SK-N-SH treated with all-trans-retinoic acid at 6 μM for 48 hours (cell line): ENCODE data around the gene NAALADL2.
"Not testable (repeated sequence)": the region's sequence is repeated elsewhere in the genome, so short reads cannot be mapped to it uniquely, and the experiment has no call there.

ENCODE experiments used
- ATAC-seq: fragments of 200-7000 bp; cut with Tn5 transposase; 3 replicates; pipeline ENCODE4 v1.9.1; 2020; ENCODE audit warnings: mild to moderate bottlenecking, moderate library complexity
- CSDC2 ChIP-seq: fragments of 250-450 bp; sonication (Bioruptor Pico); IDR thresholded peaks from 2 replicates; pipeline ENCODE4 v1.5.0; 2020; ENCODE audit warnings: mild to moderate bottlenecking, moderate library complexity
- GLIS3 ChIP-seq: fragments of 250-450 bp; sonication (Bioruptor Pico); IDR thresholded peaks from 2 replicates; pipeline ENCODE4 v1.5.0; 2020; ENCODE audit warnings: mild to moderate bottlenecking, moderate library complexity
- ISL1 ChIP-seq: fragments of 250-450 bp; sonication (Bioruptor Pico); IDR thresholded peaks from 2 replicates; pipeline ENCODE4 v2.1.2; 2022; ENCODE audit warnings: mild to moderate bottlenecking, moderate library complexity
- RARB ChIP-seq: fragments of 250-450 bp; sonication (Bioruptor Pico); IDR thresholded peaks from 2 replicates; pipeline ENCODE4 v1.8.0; 2021; ENCODE audit warnings: mild to moderate bottlenecking, moderate library complexity
- SNAI2 ChIP-seq: fragments of 250-450 bp; sonication (Bioruptor Pico); IDR thresholded peaks from 2 replicates; pipeline ENCODE4 v1.5.0; 2020; ENCODE audit warnings: mild to moderate bottlenecking, moderate library complexity
- TOX ChIP-seq: fragments of 250-450 bp; sonication (Bioruptor Pico); IDR thresholded peaks from 2 replicates; pipeline ENCODE4 v1.8.0; 2021; ENCODE audit warnings: mild to moderate bottlenecking, moderate library complexity, borderline replicate concordance
- ZFP30 ChIP-seq: fragments of 450-650 bp; formaldehyde crosslinking; IDR thresholded peaks from 2 replicates; pipeline ENCODE4 v1.5.0; 2022; ENCODE audit warnings: mild to moderate bottlenecking, moderate library complexity
- ZNF70 ChIP-seq: fragments of 450-650 bp; formaldehyde crosslinking; IDR thresholded peaks from 2 replicates; pipeline ENCODE4 v1.5.0; 2020; ENCODE audit warnings: mild to moderate bottlenecking, moderate library complexity
- ZNF8 ChIP-seq: fragments of 450-650 bp; formaldehyde crosslinking; IDR thresholded peaks from 2 replicates; pipeline ENCODE4 v1.5.0; 2020; ENCODE audit warnings: mild to moderate bottlenecking, moderate library complexity
- TF ChIP-seq, protein P1 (sequence below): fragments of 250-450 bp; sonication (Bioruptor Pico); IDR thresholded peaks from 2 replicates; pipeline ENCODE4 v1.5.1; 2020; ENCODE audit warnings: low read depth, mild to moderate bottlenecking, moderate library complexity
- TF ChIP-seq, protein P2 (sequence below): fragments of 250-450 bp; sonication (Bioruptor Pico); IDR thresholded peaks from 2 replicates; pipeline ENCODE4 v1.5.1; 2021; ENCODE audit warnings: mild to moderate bottlenecking, moderate library complexity
- TF ChIP-seq, protein P3 (sequence below): fragments of 250-450 bp; sonication (Bioruptor Pico); IDR thresholded peaks from 2 replicates; pipeline ENCODE4 v1.8.0; 2021; ENCODE audit warnings: low read depth, mild to moderate bottlenecking, moderate library complexity, borderline replicate concordance
- TF ChIP-seq, protein P4 (sequence below): fragments of 250-450 bp; sonication (Bioruptor Pico); IDR thresholded peaks from 2 replicates; pipeline ENCODE4 v1.8.0; 2020; ENCODE audit warnings: mild to moderate bottlenecking, moderate library complexity, borderline replicate concordance

The NAALADL2 gene

DNA sequence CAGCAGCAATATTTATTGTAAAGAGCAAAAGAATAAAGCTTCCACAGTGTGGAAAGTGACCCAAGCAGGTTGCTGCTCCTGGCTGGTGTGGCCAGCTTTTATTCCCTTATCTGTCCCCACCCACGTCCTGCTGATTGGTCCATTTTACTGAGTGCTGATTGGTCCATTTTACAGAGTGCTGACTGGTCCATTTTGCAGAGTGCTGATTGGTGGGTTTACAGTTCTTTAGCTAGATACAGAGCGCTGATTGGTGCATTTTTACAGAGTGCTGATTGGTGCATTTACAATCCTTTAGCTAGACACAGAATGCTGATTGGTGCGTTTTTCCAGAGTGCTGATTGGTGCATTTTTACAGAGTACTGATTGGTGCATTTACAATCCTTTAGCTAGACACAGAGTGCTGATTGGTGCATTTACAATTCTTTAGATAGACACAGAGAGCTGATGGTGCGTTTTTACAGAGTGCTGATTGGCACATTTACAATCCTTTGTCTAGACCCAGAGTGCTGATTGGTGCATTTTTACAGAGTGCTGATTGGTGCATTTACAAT lies 601.8 kb downstream of the NAALADL2 start:
- ATAC-seq: not testable (repeated sequence)

DNA sequence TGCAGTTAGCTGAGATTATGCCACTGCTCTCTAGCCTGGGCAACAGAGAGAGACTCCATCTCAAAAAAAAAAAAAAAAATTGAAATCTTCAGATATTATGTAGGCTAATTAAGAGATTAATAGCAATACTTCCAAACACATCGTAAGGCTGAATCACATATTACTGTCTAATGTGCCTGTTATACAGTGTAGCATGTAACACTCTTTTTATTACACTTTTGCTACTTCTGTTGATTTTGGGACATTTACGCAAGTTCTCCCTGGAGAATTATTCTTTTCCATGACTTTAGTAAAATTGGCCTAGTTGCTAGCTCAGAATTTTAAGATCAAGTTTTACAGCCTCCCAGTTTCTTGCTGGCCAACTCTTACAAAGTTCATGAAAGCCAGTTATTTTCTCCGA lies 605.2 kb downstream of the NAALADL2 start:
- TF ChIP-seq GLIS3 (CRISPR knock-in tag) (no peak), ISL1 (CRISPR knock-in tag) (no peak), TOX (CRISPR knock-in tag) (no peak), RARB (CRISPR knock-in tag) (no peak)
- no peak for ATAC-seq

DNA sequence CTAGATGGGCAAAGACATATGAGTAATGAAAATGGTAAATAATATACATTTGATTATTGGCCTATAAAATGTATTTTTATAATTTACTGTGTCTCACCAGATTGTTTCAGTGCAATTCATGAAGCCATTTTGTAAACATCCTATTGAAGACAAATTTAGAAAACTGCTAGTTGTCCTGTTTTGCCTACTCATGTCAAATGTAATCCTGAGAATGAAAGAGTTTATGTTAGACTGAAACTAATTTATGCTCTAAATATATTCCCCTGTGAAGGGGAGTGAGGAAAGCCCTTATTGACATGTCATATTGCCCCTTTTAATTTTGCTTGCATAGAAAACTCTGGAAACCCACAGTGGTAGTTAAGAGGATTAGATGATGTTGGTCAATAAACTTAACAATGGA lies 610.0 kb downstream of the NAALADL2 start:
- TF ChIP-seq, protein P1, sequence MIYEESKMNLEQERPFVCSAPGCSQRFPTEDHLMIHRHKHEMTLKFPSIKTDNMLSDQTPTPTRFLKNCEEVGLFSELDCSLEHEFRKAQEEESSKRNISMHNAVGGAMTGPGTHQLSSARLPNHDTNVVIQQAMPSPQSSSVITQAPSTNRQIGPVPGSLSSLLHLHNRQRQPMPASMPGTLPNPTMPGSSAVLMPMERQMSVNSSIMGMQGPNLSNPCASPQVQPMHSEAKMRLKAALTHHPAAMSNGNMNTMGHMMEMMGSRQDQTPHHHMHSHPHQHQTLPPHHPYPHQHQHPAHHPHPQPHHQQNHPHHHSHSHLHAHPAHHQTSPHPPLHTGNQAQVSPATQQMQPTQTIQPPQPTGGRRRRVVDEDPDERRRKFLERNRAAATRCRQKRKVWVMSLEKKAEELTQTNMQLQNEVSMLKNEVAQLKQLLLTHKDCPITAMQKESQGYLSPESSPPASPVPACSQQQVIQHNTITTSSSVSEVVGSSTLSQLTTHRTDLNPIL (CRISPR knock-in tag): no peak
- TF ChIP-seq, all 23 proteins: peak for 0
- no peak for ATAC-seq

DNA sequence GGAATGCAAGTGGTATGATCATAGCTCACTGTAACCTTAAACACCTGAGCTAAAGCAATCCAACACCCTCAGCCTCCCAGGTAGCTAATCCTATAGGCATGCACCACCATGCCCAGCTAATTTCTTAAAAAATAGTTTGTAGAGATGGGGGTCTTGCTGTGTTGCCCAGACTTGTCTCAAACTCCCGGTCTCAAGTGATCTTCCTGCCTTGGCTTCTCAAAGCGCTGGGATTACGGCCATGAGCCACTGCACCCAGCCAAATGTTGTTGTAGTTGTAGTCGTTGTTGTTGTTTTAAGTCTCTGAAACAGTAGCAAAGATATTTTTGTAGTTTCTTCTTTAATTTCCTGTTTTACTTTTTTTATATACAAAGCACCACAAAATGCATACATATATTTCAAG lies 616.6 kb downstream of the NAALADL2 start:
- TF ChIP-seq ISL1 (CRISPR knock-in tag): no peak
- TF ChIP-seq, protein P1 (CRISPR knock-in tag): no peak
- no peak for TF ChIP-seq ZNF70 (CRISPR knock-in tag)
- no peak for TF ChIP-seq RARB (CRISPR knock-in tag)
- TF ChIP-seq, protein P2, sequence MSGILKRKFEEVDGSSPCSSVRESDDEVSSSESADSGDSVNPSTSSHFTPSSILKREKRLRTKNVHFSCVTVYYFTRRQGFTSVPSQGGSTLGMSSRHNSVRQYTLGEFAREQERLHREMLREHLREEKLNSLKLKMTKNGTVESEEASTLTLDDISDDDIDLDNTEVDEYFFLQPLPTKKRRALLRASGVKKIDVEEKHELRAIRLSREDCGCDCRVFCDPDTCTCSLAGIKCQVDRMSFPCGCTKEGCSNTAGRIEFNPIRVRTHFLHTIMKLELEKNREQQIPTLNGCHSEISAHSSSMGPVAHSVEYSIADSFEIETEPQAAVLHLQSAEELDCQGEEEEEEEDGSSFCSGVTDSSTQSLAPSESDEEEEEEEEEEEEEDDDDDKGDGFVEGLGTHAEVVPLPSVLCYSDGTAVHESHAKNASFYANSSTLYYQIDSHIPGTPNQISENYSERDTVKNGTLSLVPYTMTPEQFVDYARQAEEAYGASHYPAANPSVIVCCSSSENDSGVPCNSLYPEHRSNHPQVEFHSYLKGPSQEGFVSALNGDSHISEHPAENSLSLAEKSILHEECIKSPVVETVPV (CRISPR knock-in tag): no peak
- TF ChIP-seq, protein P3, sequence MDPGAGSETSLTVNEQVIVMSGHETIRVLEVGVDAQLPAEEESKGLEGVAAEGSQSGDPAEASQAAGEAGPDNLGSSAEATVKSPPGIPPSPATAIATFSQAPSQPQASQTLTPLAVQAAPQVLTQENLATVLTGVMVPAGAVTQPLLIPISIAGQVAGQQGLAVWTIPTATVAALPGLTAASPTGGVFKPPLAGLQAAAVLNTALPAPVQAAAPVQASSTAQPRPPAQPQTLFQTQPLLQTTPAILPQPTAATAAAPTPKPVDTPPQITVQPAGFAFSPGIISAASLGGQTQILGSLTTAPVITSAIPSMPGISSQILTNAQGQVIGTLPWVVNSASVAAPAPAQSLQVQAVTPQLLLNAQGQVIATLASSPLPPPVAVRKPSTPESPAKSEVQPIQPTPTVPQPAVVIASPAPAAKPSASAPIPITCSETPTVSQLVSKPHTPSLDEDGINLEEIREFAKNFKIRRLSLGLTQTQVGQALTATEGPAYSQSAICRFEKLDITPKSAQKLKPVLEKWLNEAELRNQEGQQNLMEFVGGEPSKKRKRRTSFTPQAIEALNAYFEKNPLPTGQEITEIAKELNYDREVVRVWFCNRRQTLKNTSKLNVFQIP (CRISPR knock-in tag): no peak
- TF ChIP-seq GLIS3 (CRISPR knock-in tag): no peak
- TF ChIP-seq, protein P4, sequence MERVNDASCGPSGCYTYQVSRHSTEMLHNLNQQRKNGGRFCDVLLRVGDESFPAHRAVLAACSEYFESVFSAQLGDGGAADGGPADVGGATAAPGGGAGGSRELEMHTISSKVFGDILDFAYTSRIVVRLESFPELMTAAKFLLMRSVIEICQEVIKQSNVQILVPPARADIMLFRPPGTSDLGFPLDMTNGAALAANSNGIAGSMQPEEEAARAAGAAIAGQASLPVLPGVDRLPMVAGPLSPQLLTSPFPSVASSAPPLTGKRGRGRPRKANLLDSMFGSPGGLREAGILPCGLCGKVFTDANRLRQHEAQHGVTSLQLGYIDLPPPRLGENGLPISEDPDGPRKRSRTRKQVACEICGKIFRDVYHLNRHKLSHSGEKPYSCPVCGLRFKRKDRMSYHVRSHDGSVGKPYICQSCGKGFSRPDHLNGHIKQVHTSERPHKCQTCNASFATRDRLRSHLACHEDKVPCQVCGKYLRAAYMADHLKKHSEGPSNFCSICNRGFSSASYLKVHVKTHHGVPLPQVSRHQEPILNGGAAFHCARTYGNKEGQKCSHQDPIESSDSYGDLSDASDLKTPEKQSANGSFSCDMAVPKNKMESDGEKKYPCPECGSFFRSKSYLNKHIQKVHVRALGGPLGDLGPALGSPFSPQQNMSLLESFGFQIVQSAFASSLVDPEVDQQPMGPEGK (CRISPR knock-in tag): no peak
- TF ChIP-seq ZNF8: no peak
- no peak for ATAC-seq

DNA sequence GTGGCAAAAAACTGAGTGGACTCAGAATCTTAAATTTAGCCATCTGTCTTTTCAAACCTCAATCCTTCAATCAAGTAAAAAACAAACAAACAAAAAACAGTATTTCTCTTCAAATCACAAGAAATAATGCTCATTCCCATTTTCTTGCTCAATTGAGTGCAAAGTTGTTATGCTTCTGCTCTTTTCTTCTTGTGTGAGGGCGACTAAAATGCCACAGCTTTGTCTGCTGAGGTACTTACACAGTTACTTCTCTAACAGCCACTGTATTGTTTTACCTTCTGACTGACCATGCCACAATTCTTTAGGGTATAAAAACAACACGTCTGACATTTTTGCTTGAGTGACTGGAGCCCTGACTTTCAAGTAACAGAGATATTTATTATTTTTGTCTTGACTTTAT lies 617.4 kb downstream of the NAALADL2 start:
- TF ChIP-seq SNAI2 (CRISPR knock-in tag): no peak
- TF ChIP-seq ZNF8: no peak
- no peak for TF ChIP-seq RARB (CRISPR knock-in tag)
- no peak for TF ChIP-seq CSDC2 (CRISPR knock-in tag)
- TF ChIP-seq, protein P3 (CRISPR knock-in tag): no peak
- no peak for TF ChIP-seq ZFP30 (CRISPR knock-in tag)
- TF ChIP-seq, protein P2 (CRISPR knock-in tag): no peak
- no peak for TF ChIP-seq TOX (CRISPR knock-in tag)
- TF ChIP-seq ISL1 (CRISPR knock-in tag): no peak
- no peak for ATAC-seq
